HG02943 (cell line): ENCODE data around the gene KRTAP5-11.
"Not testable (repeated sequence)": the region's sequence is repeated elsewhere in the genome, so short reads cannot be mapped to it uniquely, and the experiment has no call there.

ENCODE experiments used
- ATAC-seq: cut with Tn5 transposase; IDR thresholded peaks from one replicate; pipeline ENCODE4 v1.9.1; 2021; ENCODE audit warnings: mild to moderate bottlenecking, low read depth, moderate library complexity; ENCODE audit not compliant: unreplicated experiment

The KRTAP5-11 gene

GRCh38 chr11:71534711-71535608 is 47.7 kb downstream of the KRTAP5-11 start:
- ATAC-seq, result not testable (repeated sequence)

- no peak for ATAC-seq
Measured at GRCh38 chr11:71532036-71532610, 50.6 kb downstream of the KRTAP5-11 start.
